Renal cortex interstitium (tissue), 11 donors: ENCODE measurements around the gene DSG3. TPM values are rescaled to one million over a fixed set of nuclear protein-coding genes. Genes with fewer than 3 reads are reported as not detected.

Source experiments
- DNase-seq, 11 donors: peaks; one replicate each; pipeline ENCODE4 v3.0.0-alpha.2; 2013; ENCODE audit warnings: low read depth in 9 of 11, low spot score in 4 of 11; ENCODE audit errors: extremely low read depth in 1 of 11
- polyA plus RNA-seq, 3 donors: library from polyadenylated mRNA; unstranded; fragments of 120-200 nt; gene quantifications; one replicate each; pipeline ENCODE4 v1.2.1, GENCODE V29; 2013; ENCODE audit not compliant: insufficient read length in 3 of 3

Gene DSG3
- polyA plus RNA-seq, 3 donors = not detected

GRCh38 chr18:31429623-31430022 is 17.9 kb upstream of the DSG3 start:
- no peak for DNase-seq

- DNase-seq = no peak
Observed at GRCh38 chr18:31430072-31430471, 17.5 kb upstream of the DSG3 start.

GRCh38 chr18:31430554-31430953 is 17.0 kb upstream of the DSG3 start:
- DNase-seq = no peak

- DNase-seq = no peak
Observed at GRCh38 chr18:31432316-31432715, 15.2 kb upstream of the DSG3 start.

- DNase-seq = no peak
Observed at GRCh38 chr18:31436825-31437224, 10.7 kb upstream of the DSG3 start.

GRCh38 chr18:31438402-31438801 is 9.1 kb upstream of the DSG3 start:
- no peak for DNase-seq

GRCh38 chr18:31439807-31440325 is 7.7 kb upstream of the DSG3 start:
- DNase-seq = no peak

- no peak for DNase-seq
Observed at GRCh38 chr18:31440787-31441186, 6.8 kb upstream of the DSG3 start.

GRCh38 chr18:31441493-31441892 is 6.0 kb upstream of the DSG3 start:
- DNase-seq = no peak

- no peak for DNase-seq
Observed at GRCh38 chr18:31444142-31444541, 3.4 kb upstream of the DSG3 start.

GRCh38 chr18:31445908-31446307 is 1.6 kb upstream of the DSG3 start:
- no peak for DNase-seq

- no peak for DNase-seq
Observed at GRCh38 chr18:31446854-31447253, 687 bp upstream of the DSG3 start.

GRCh38 chr18:31450409-31450808 is 2.9 kb downstream of the DSG3 start:
- DNase-seq = no peak

GRCh38 chr18:31451625-31452024 is 4.1 kb downstream of the DSG3 start:
- DNase-seq = no peak

- no peak for DNase-seq
Observed at GRCh38 chr18:31454066-31454708, 6.6 kb downstream of the DSG3 start.

GRCh38 chr18:31469629-31470028 is 22.1 kb downstream of the DSG3 start:
- DNase-seq = no peak

- DNase-seq = no peak
Observed at GRCh38 chr18:31478688-31479087, 31.1 kb downstream of the DSG3 start.

- no peak for DNase-seq
Observed at GRCh38 chr18:31482051-31482450, 34.5 kb downstream of the DSG3 start.

GRCh38 chr18:31483396-31483795 is 35.9 kb downstream of the DSG3 start:
- DNase-seq = no peak

GRCh38 chr18:31484461-31484860 is 36.9 kb downstream of the DSG3 start:
- no peak for DNase-seq

GRCh38 chr18:31486165-31486564 is 38.6 kb downstream of the DSG3 start:
- no peak for DNase-seq
